Peyer's patch (tissue), 4 donors: Measurements from ENCODE around the gene ARMH3.

Experiments
- POLR2A ChIP-seq, 2 donors: fragments of 450-650 bp; IDR thresholded peaks; one replicate each; pipeline ENCODE4 v1.5.1; 2017; ENCODE audit warnings: antibody characterized with exemption in 2 of 2, mild to moderate bottlenecking in 2 of 2, moderate library complexity in 2 of 2
- TF ChIP-seq, protein P1 (sequence below), 6 experiments: fragments of 450-650 bp in 4 of 6; fragments of 200-600 bp in 2 of 6; sonication (generic) in 1 of 6; IDR thresholded peaks; one replicate each; pipeline ENCODE4 v1.5.1; 2017 to 2019; ENCODE audit warnings: antibody characterized with exemption in 6 of 6, mild to moderate bottlenecking in 3 of 6, moderate library complexity in 1 of 6

DNA sequence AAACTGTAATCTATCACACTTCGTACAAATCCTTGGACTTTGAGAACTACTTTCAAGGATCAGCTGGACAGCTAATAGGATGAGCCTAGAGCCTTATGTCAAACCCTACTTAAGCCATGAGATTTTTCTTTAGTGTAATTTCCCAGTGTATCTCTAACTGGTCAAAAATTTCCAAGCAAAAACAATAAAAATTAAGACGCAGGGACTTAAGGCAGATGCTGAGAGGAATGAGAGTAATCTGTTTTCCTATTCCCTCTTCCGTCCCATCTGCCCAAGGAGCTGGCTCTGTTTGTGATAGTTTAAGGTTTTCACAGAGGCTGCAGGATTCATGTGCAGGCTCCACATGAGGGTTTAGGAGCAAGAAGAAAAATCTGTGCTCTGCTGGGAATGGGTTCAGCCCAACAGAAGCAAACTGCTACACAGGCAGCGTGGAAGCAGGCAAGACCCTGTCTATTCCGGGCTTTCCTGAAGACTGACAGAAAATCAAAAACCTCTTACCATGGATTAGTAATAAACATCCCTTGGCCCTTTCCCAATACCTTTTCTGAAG lies 62.2 kb downstream of the ARMH3 start:
- no peak for TF ChIP-seq POLR2A (IDR thresholded peaks at IDR 0.05)
- TF ChIP-seq, protein P1, sequence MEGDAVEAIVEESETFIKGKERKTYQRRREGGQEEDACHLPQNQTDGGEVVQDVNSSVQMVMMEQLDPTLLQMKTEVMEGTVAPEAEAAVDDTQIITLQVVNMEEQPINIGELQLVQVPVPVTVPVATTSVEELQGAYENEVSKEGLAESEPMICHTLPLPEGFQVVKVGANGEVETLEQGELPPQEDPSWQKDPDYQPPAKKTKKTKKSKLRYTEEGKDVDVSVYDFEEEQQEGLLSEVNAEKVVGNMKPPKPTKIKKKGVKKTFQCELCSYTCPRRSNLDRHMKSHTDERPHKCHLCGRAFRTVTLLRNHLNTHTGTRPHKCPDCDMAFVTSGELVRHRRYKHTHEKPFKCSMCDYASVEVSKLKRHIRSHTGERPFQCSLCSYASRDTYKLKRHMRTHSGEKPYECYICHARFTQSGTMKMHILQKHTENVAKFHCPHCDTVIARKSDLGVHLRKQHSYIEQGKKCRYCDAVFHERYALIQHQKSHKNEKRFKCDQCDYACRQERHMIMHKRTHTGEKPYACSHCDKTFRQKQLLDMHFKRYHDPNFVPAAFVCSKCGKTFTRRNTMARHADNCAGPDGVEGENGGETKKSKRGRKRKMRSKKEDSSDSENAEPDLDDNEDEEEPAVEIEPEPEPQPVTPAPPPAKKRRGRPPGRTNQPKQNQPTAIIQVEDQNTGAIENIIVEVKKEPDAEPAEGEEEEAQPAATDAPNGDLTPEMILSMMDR (IDR thresholded peaks at IDR 0.05): no peak
